ENCODE results near the gene NOL7.

- TF ChIP-seq CTCF (IDR thresholded peaks at IDR 0.05), result no peak
- no peak for TF ChIP-seq POLR2A (IDR thresholded peaks at IDR 0.05)
- TF ChIP-seq EP300 (IDR thresholded peaks at IDR 0.05), result no peak
These were observed 23.8 kb upstream of the NOL7 start for GRCh38 chr6:13591205-13591921.

Measured in stomach (tissue), 4 donors.